Measurements from ENCODE around the gene IL20RB.
"Not testable (repeated sequence)": the region's sequence is repeated elsewhere in the genome, so short reads cannot be mapped to it uniquely, and the experiment has no call there.

Gene IL20RB

GRCh38 chr3:136943436-136943835 lies 14.3 kb upstream of the IL20RB start:
- no peak for FAIRE-seq
- DNase-seq (ENCODE audit: low spot score) = no peak

- no peak for FAIRE-seq
- DNase-seq (ENCODE audit: low spot score) = no peak
Measured at GRCh38 chr3:136946978-136947377, 10.8 kb upstream of the IL20RB start.

GRCh38 chr3:136947477-136947876 lies 10.3 kb upstream of the IL20RB start:
- no peak for DNase-seq (ENCODE audit: low spot score)
- FAIRE-seq = no peak

GRCh38 chr3:136949146-136949545 lies 8.6 kb upstream of the IL20RB start:
- DNase-seq (ENCODE audit: low spot score) (no peak), FAIRE-seq (no peak)

GRCh38 chr3:136949708-136950107 lies 8.1 kb upstream of the IL20RB start:
- no peak for DNase-seq (ENCODE audit: low spot score)
- peak; percentile 73 for FAIRE-seq

GRCh38 chr3:136950623-136951022 lies 7.2 kb upstream of the IL20RB start:
- FAIRE-seq (no peak), DNase-seq (ENCODE audit: low spot score) (no peak)

GRCh38 chr3:136952292-136952691 lies 5.5 kb upstream of the IL20RB start:
- FAIRE-seq = no peak
- no peak for DNase-seq (ENCODE audit: low spot score)

- FAIRE-seq (no peak), DNase-seq (ENCODE audit: low spot score) (no peak)
Measured at GRCh38 chr3:136954251-136954650, 3.5 kb upstream of the IL20RB start.

GRCh38 chr3:136954980-136955780 lies 2.6 kb upstream of the IL20RB start:
- DNase-seq (ENCODE audit: low spot score) (no peak), FAIRE-seq (no peak)

- peak; percentile 93 for FAIRE-seq
Measured at GRCh38 chr3:136955813-136956212, 2.0 kb upstream of the IL20RB start.

GRCh38 chr3:136956971-136957370 lies 812 bp upstream of the IL20RB start:
- no peak for FAIRE-seq
- DNase-seq (ENCODE audit: low spot score) = no peak

More at GRCh38 chr3:136955813-136956212, 2.0 kb upstream of the IL20RB start:
- peak; percentile 81 for DNase-seq (ENCODE audit: low spot score)

- FAIRE-seq (no peak), DNase-seq (ENCODE audit: low spot score) (no peak)
Measured at GRCh38 chr3:136958939-136959338, 1.2 kb downstream of the IL20RB start.

- FAIRE-seq (no peak), DNase-seq (ENCODE audit: low spot score) (no peak)
Measured at GRCh38 chr3:136959599-136959998, 1.8 kb downstream of the IL20RB start.

GRCh38 chr3:136960838-136961836 lies 3.4 kb downstream of the IL20RB start:
- DNase-seq (ENCODE audit: low spot score) = peak; percentile 64
- FAIRE-seq = peak; percentile 97

- FAIRE-seq (no peak), DNase-seq (ENCODE audit: low spot score) (no peak)
Measured at GRCh38 chr3:136962927-136963326, 5.1 kb downstream of the IL20RB start.

- DNase-seq (ENCODE audit: low spot score); FAIRE-seq: not testable (repeated sequence)
Measured at GRCh38 chr3:136969539-136969938, 11.8 kb downstream of the IL20RB start.

- FAIRE-seq = no peak
Measured at GRCh38 chr3:136973352-136973751, 15.6 kb downstream of the IL20RB start.

GRCh38 chr3:136974670-136975069 lies 16.9 kb downstream of the IL20RB start:
- no peak for FAIRE-seq

More at GRCh38 chr3:136973352-136973751, 15.6 kb downstream of the IL20RB start:
- no peak for DNase-seq (ENCODE audit: low spot score)

GRCh38 chr3:136979204-136979603 lies 21.4 kb downstream of the IL20RB start:
- DNase-seq (ENCODE audit: low spot score) = no peak
- no peak for FAIRE-seq

More at GRCh38 chr3:136974670-136975069, 16.9 kb downstream of the IL20RB start:
- no peak for DNase-seq (ENCODE audit: low spot score)

GRCh38 chr3:136979684-136980083 lies 21.9 kb downstream of the IL20RB start:
- DNase-seq (ENCODE audit: low spot score) (peak; percentile 20), FAIRE-seq (peak; percentile 40)

GRCh38 chr3:136982033-136982432 lies 24.2 kb downstream of the IL20RB start:
- no peak for FAIRE-seq

More at GRCh38 chr3:136982033-136982432, 24.2 kb downstream of the IL20RB start:
- no peak for DNase-seq (ENCODE audit: low spot score)

Measured in RCC 7860 (cell line).